Activated naive CD8-positive, alpha-beta T cell treated with anti-CD3 and anti-CD28 coated beads for 36 hours (primary cell): ENCODE results near the gene HMCN2. TPM values are rescaled to one million over a fixed set of nuclear protein-coding genes. Genes with fewer than 3 reads are reported as not detected.

Experiments used
- DNase-seq: peaks from one replicate; pipeline ENCODE4 v3.0.0; 2021
- H3K27ac Mint-ChIP-seq: one replicate; pipeline ENCODE4 v1.8.0; 2022; ENCODE audit warnings: mild to moderate bottlenecking, moderate library complexity, mixed read lengths
- H3K27me3 Mint-ChIP-seq: one replicate; pipeline ENCODE4 v1.8.0; 2022; ENCODE audit warnings: mild to moderate bottlenecking, mixed read lengths
- H3K36me3 Mint-ChIP-seq: one replicate; pipeline ENCODE4 v1.8.0; 2021; ENCODE audit warnings: mild to moderate bottlenecking, mixed read lengths
- H3K4me1 Mint-ChIP-seq: one replicate; pipeline ENCODE4 v1.8.0; 2021; ENCODE audit warnings: mixed read lengths
- H3K4me3 Mint-ChIP-seq: one replicate; pipeline ENCODE4 v1.8.0; 2022; ENCODE audit warnings: mild to moderate bottlenecking, moderate library complexity, mixed read lengths
- H3K9me3 Mint-ChIP-seq: one replicate; pipeline ENCODE4 v1.8.0; 2022; ENCODE audit warnings: mixed read lengths
- total RNA-seq, 2 experiments: library from RNA; stranded (reverse); gene quantifications; one replicate each; pipeline ENCODE4 v1.2.3, GENCODE V29; 2021

HMCN2 gene
- total RNA-seq, 2 experiments from 2014 or later: not detected

GRCh38 chr9:130341128-130341527 is 75.6 kb downstream of the HMCN2 start:
- Mint-ChIP-seq H3K36me3 (no peaks in the 10 kb centered on the region), H3K4me1 (no peaks in the 10 kb centered on the region), H3K27ac (no peak overlapping the region), H3K9me3 (no peaks in the 10 kb centered on the region), H3K27me3 (no peaks in the 10 kb centered on the region), H3K4me3 (no peak overlapping the region)
- DNase-seq: no peak

- Mint-ChIP-seq H3K27ac (no peak overlapping the region), H3K4me1 (no peaks in the 10 kb centered on the region), H3K9me3 (no peaks in the 10 kb centered on the region), H3K27me3 (no peaks in the 10 kb centered on the region), H3K36me3 (no peaks in the 10 kb centered on the region), H3K4me3 (no peak overlapping the region)
- no peak for DNase-seq
Measured at GRCh38 chr9:130341839-130342713, 76.5 kb downstream of the HMCN2 start.

- H3K4me1 Mint-ChIP-seq: no peaks in the 10 kb centered on the region
- no peaks in the 10 kb centered on the region for H3K36me3 Mint-ChIP-seq
- H3K27me3 Mint-ChIP-seq: no peaks in the 10 kb centered on the region
- no peaks in the 10 kb centered on the region for H3K9me3 Mint-ChIP-seq
- no peak for DNase-seq
- H3K4me3 Mint-ChIP-seq: no peak overlapping the region
- H3K27ac Mint-ChIP-seq: no peak overlapping the region
Measured at GRCh38 chr9:130342714-130343085, 77.1 kb downstream of the HMCN2 start.

- Mint-ChIP-seq H3K9me3 (no peaks in the 10 kb centered on the region), H3K27ac (no peak overlapping the region), H3K4me1 (no peaks in the 10 kb centered on the region), H3K27me3 (no peaks in the 10 kb centered on the region), H3K36me3 (no peaks in the 10 kb centered on the region), H3K4me3 (no peak overlapping the region)
- peak; percentile 29 for DNase-seq
Measured at GRCh38 chr9:130343445-130343918, 77.9 kb downstream of the HMCN2 start.

- H3K9me3 Mint-ChIP-seq: no peaks in the 10 kb centered on the region
- H3K4me1 Mint-ChIP-seq: no peaks in the 10 kb centered on the region
- H3K27me3 Mint-ChIP-seq: no peaks in the 10 kb centered on the region
- no peak overlapping the region for H3K27ac Mint-ChIP-seq
- H3K36me3 Mint-ChIP-seq: no peaks in the 10 kb centered on the region
- H3K4me3 Mint-ChIP-seq: no peak overlapping the region
- DNase-seq: no peak
Measured at GRCh38 chr9:130344366-130344765, 78.8 kb downstream of the HMCN2 start.

GRCh38 chr9:130345009-130345896 is 79.7 kb downstream of the HMCN2 start:
- Mint-ChIP-seq H3K4me3 (no peak overlapping the region), H3K36me3 (no peaks in the 10 kb centered on the region), H3K4me1 (no peaks in the 10 kb centered on the region), H3K27me3 (no peaks in the 10 kb centered on the region), H3K27ac (no peak overlapping the region), H3K9me3 (no peaks in the 10 kb centered on the region)
- DNase-seq: no peak

- no peak overlapping the region for H3K4me3 Mint-ChIP-seq
- no peaks in the 10 kb centered on the region for H3K27me3 Mint-ChIP-seq
- H3K27ac Mint-ChIP-seq: no peak overlapping the region
- no peaks in the 10 kb centered on the region for H3K4me1 Mint-ChIP-seq
- H3K9me3 Mint-ChIP-seq: no peaks in the 10 kb centered on the region
- no peak for DNase-seq
- no peaks in the 10 kb centered on the region for H3K36me3 Mint-ChIP-seq
Measured at GRCh38 chr9:130345897-130346385, 80.4 kb downstream of the HMCN2 start.

GRCh38 chr9:130346431-130346830 is 80.9 kb downstream of the HMCN2 start:
- Mint-ChIP-seq H3K36me3 (no peaks in the 10 kb centered on the region), H3K9me3 (no peaks in the 10 kb centered on the region), H3K4me1 (no peaks in the 10 kb centered on the region), H3K27ac (no peak overlapping the region), H3K27me3 (no peaks in the 10 kb centered on the region), H3K4me3 (no peak overlapping the region)
- no peak for DNase-seq

- H3K4me3 Mint-ChIP-seq: no peak overlapping the region
- H3K4me1 Mint-ChIP-seq: no peaks in the 10 kb centered on the region
- H3K27me3 Mint-ChIP-seq: no peaks in the 10 kb centered on the region
- DNase-seq: no peak
- H3K9me3 Mint-ChIP-seq: no peaks in the 10 kb centered on the region
- no peak overlapping the region for H3K27ac Mint-ChIP-seq
- no peaks in the 10 kb centered on the region for H3K36me3 Mint-ChIP-seq
Measured at GRCh38 chr9:130347036-130347435, 81.5 kb downstream of the HMCN2 start.

GRCh38 chr9:130347931-130348330 is 82.4 kb downstream of the HMCN2 start:
- Mint-ChIP-seq H3K27me3 (no peaks in the 10 kb centered on the region), H3K36me3 (no peaks in the 10 kb centered on the region), H3K4me3 (no peak overlapping the region), H3K27ac (no peak overlapping the region), H3K9me3 (no peaks in the 10 kb centered on the region), H3K4me1 (no peaks in the 10 kb centered on the region)
- DNase-seq: no peak

GRCh38 chr9:130348341-130348740 is 82.8 kb downstream of the HMCN2 start:
- H3K4me3 Mint-ChIP-seq: no peak overlapping the region
- no peaks in the 10 kb centered on the region for H3K9me3 Mint-ChIP-seq
- no peak overlapping the region for H3K27ac Mint-ChIP-seq
- no peak for DNase-seq
- H3K27me3 Mint-ChIP-seq: no peaks in the 10 kb centered on the region
- no peaks in the 10 kb centered on the region for H3K36me3 Mint-ChIP-seq
- no peaks in the 10 kb centered on the region for H3K4me1 Mint-ChIP-seq

GRCh38 chr9:130348881-130349280 is 83.3 kb downstream of the HMCN2 start:
- no peak overlapping the region for H3K27ac Mint-ChIP-seq
- H3K27me3 Mint-ChIP-seq: no peaks in the 10 kb centered on the region

GRCh38 chr9:130349398-130349797 is 83.8 kb downstream of the HMCN2 start:
- no peaks in the 10 kb centered on the region for H3K4me1 Mint-ChIP-seq
- DNase-seq: no peak
- H3K9me3 Mint-ChIP-seq: no peaks in the 10 kb centered on the region
- no peak overlapping the region for H3K4me3 Mint-ChIP-seq
- H3K27ac Mint-ChIP-seq: no peak overlapping the region
- no peaks in the 10 kb centered on the region for H3K36me3 Mint-ChIP-seq
- no peaks in the 10 kb centered on the region for H3K27me3 Mint-ChIP-seq

More at GRCh38 chr9:130348881-130349280, 83.3 kb downstream of the HMCN2 start:
- Mint-ChIP-seq H3K36me3 (no peaks in the 10 kb centered on the region), H3K9me3 (no peaks in the 10 kb centered on the region), H3K4me1 (no peaks in the 10 kb centered on the region), H3K4me3 (no peak overlapping the region)
- DNase-seq: no peak

- H3K4me3 Mint-ChIP-seq: no peak overlapping the region
- no peaks in the 10 kb centered on the region for H3K36me3 Mint-ChIP-seq
- no peak overlapping the region for H3K27ac Mint-ChIP-seq
- H3K4me1 Mint-ChIP-seq: no peaks in the 10 kb centered on the region
- no peaks in the 10 kb centered on the region for H3K27me3 Mint-ChIP-seq
- H3K9me3 Mint-ChIP-seq: no peaks in the 10 kb centered on the region
- DNase-seq: no peak
Measured at GRCh38 chr9:130351343-130351742, 85.8 kb downstream of the HMCN2 start.

GRCh38 chr9:130352081-130352480 is 86.5 kb downstream of the HMCN2 start:
- Mint-ChIP-seq H3K36me3 (no peaks in the 10 kb centered on the region), H3K4me3 (no peak overlapping the region), H3K9me3 (no peaks in the 10 kb centered on the region)

More at GRCh38 chr9:130352081-130352480, 86.5 kb downstream of the HMCN2 start:
- Mint-ChIP-seq H3K27ac (no peak overlapping the region), H3K4me1 (no peaks in the 10 kb centered on the region), H3K27me3 (no peaks in the 10 kb centered on the region)
- DNase-seq: no peak
